ENCODE results near the gene WHRN.

Gene WHRN

GRCh38 chr9:114409103-114409780 lies 96.0 kb downstream of the WHRN start:
- in situ Hi-C loops (cut with HindIII; ENCODE audit: low sequenced_read_pairs): no loop called here
- H3K4me3 ChIP-seq (ENCODE audit: low read depth, low read length): no peak overlapping the region
- no peak for TF ChIP-seq CTCF (IDR thresholded peaks at IDR 0.05; ENCODE audit: low read depth, low read length, missing control alignments)
- DNase-seq (ENCODE audit: low read depth): no peak

- in situ Hi-C loops (cut with HindIII; ENCODE audit: low sequenced_read_pairs): no loop called here
These were observed 96.6 kb downstream of the WHRN start for GRCh38 chr9:114408645-114409044.

GRCh38 chr9:114407889-114408288 lies 97.4 kb downstream of the WHRN start:
- TF ChIP-seq CTCF (IDR thresholded peaks at IDR 0.05; ENCODE audit: low read depth, low read length, missing control alignments): no peak
- DNase-seq (ENCODE audit: low read depth): no peak
- in situ Hi-C loops (cut with HindIII; ENCODE audit: low sequenced_read_pairs): no loop called here
- no peak overlapping the region for H3K4me3 ChIP-seq (ENCODE audit: low read depth, low read length)

More at GRCh38 chr9:114408645-114409044, 96.6 kb downstream of the WHRN start:
- DNase-seq (ENCODE audit: low read depth): no peak
- TF ChIP-seq CTCF (IDR thresholded peaks at IDR 0.05; ENCODE audit: low read depth, low read length, missing control alignments): no peak
- no peak overlapping the region for H3K4me3 ChIP-seq (ENCODE audit: low read depth, low read length)

GRCh38 chr9:114406441-114406840 lies 98.8 kb downstream of the WHRN start:
- no peak for DNase-seq (ENCODE audit: low read depth)
- no peak overlapping the region for H3K4me3 ChIP-seq (ENCODE audit: low read depth, low read length)
- no peak for TF ChIP-seq CTCF (IDR thresholded peaks at IDR 0.05; ENCODE audit: low read depth, low read length, missing control alignments)
- in situ Hi-C loops (cut with HindIII; ENCODE audit: low sequenced_read_pairs): no loop called here

GRCh38 chr9:114405294-114406034 lies 99.8 kb downstream of the WHRN start:
- peak; percentile 83 for TF ChIP-seq CTCF (IDR thresholded peaks at IDR 0.05; ENCODE audit: low read depth, low read length, missing control alignments)
- peak; percentile 64 for DNase-seq (ENCODE audit: low read depth)
- no peak overlapping the region for H3K4me3 ChIP-seq (ENCODE audit: low read depth, low read length)
- in situ Hi-C loops (cut with HindIII; ENCODE audit: low sequenced_read_pairs): no loop called here

GRCh38 chr9:114404531-114404930 lies 100.7 kb downstream of the WHRN start:
- no peak for TF ChIP-seq CTCF (IDR thresholded peaks at IDR 0.05; ENCODE audit: low read depth, low read length, missing control alignments)
- DNase-seq (ENCODE audit: low read depth): no peak

More at GRCh38 chr9:114404531-114404930, 100.7 kb downstream of the WHRN start:
- in situ Hi-C loops (cut with HindIII; ENCODE audit: low sequenced_read_pairs): no loop called here
- H3K4me3 ChIP-seq (ENCODE audit: low read depth, low read length): no peak overlapping the region

Measured in astrocyte of the cerebellum (primary cell).